Raji (cell line): Measurements from ENCODE around the gene IMPG1.

ENCODE experiments used
- POLR2A ChIP-seq: IDR thresholded peaks from 2 replicates; pipeline ENCODE4 v1.6.1; 2011; ENCODE audit warnings: low read depth, low read length, control low read depth; ENCODE audit not compliant: insufficient read depth

Gene IMPG1

GRCh38 chr6:76072562-76072961 is at the start of gene IMPG1:
Gene IMPG1 (minus strand): TSS chr6:76072662. CDS start chr6:76072488, 174 bp downstream.
- no peak for TF ChIP-seq POLR2A

GRCh38 chr6:76120302-76120701 is 47.8 kb upstream of the IMPG1 start:
- no peak for TF ChIP-seq POLR2A

- TF ChIP-seq POLR2A = no peak
Measured at GRCh38 chr6:76073281-76073680, 819 bp upstream of the IMPG1 start.

GRCh38 chr6:76057469-76057868 is 15.0 kb downstream of the IMPG1 start:
- TF ChIP-seq POLR2A = no peak

GRCh38 chr6:76052314-76052713 is 20.1 kb downstream of the IMPG1 start:
- no peak for TF ChIP-seq POLR2A

GRCh38 chr6:76043690-76044089 is 28.8 kb downstream of the IMPG1 start:
- no peak for TF ChIP-seq POLR2A

GRCh38 chr6:76035713-76036112 is 36.7 kb downstream of the IMPG1 start:
- TF ChIP-seq POLR2A = no peak

GRCh38 chr6:76026101-76026500 is 46.4 kb downstream of the IMPG1 start:
- TF ChIP-seq POLR2A = no peak

GRCh38 chr6:76014626-76015530 is 57.6 kb downstream of the IMPG1 start:
- no peak for TF ChIP-seq POLR2A

- no peak for TF ChIP-seq POLR2A
Measured at GRCh38 chr6:76004202-76004601, 68.3 kb downstream of the IMPG1 start.

GRCh38 chr6:76003686-76004085 is 68.8 kb downstream of the IMPG1 start:
- TF ChIP-seq POLR2A = no peak

- no peak for TF ChIP-seq POLR2A
Measured at GRCh38 chr6:76003113-76003512, 69.3 kb downstream of the IMPG1 start.

GRCh38 chr6:76000629-76001028 is 71.8 kb downstream of the IMPG1 start:
- no peak for TF ChIP-seq POLR2A

- TF ChIP-seq POLR2A = no peak
Measured at GRCh38 chr6:75997696-75998095, 74.8 kb downstream of the IMPG1 start.

- TF ChIP-seq POLR2A = no peak
Measured at GRCh38 chr6:75993236-75994162, 79.0 kb downstream of the IMPG1 start.

GRCh38 chr6:75991941-75992340 is 80.5 kb downstream of the IMPG1 start:
- TF ChIP-seq POLR2A = no peak
